HG03025 (cell line): ENCODE results near the gene MORN2.

Experiments used
- ATAC-seq: cut with Tn5 transposase; IDR thresholded peaks from one replicate; pipeline ENCODE4 v1.9.1; 2021; ENCODE audit warnings: mild to moderate bottlenecking, moderate library complexity; ENCODE audit not compliant: unreplicated experiment, low FRiP score

MORN2 gene

DNA sequence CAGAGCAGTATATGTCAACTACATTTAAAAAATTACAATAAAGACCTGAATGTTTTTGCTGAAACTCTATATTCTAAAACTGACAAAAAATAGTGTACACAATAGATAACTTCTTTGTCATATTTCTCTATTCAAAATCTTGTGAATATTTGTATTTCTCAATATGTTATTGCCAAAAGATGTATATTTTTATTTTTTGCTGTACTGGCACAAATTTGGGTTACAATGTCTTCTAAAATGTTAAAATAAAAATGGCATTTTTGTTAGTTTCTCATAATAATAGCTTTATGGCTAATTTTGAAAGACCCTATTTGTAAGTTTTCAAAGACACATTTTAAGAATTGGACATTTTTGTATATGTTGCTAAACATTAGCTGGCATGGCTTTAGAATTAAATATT lies 13.3 kb downstream of the MORN2 start:
- ATAC-seq = no peak

DNA sequence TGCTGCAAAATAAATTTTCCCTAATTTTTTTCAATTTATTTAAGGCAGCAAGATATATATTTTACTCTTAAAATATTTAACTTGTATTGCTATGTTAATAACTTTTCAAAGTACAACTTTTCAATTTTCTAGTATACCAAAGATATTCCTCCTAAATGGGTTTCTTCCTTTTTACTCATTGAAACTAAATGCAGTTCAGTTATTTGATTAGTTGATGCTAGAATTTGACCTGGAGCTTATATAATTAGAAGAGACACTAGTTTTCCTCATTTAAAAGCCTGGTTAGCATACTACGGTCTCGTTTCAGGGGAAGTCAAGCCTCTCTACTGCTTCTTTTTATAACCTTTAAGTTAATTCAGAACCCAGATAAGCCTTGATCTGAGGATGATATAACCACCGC lies 13.8 kb downstream of the MORN2 start, which contains the start of gene ARHGEF33:
TSS of gene ARHGEF33 (plus strand) at position 301 of the 400 bp plus-strand sequence. CDS start 29,573 bp downstream, outside the sequence.
- ATAC-seq = no peak

DNA sequence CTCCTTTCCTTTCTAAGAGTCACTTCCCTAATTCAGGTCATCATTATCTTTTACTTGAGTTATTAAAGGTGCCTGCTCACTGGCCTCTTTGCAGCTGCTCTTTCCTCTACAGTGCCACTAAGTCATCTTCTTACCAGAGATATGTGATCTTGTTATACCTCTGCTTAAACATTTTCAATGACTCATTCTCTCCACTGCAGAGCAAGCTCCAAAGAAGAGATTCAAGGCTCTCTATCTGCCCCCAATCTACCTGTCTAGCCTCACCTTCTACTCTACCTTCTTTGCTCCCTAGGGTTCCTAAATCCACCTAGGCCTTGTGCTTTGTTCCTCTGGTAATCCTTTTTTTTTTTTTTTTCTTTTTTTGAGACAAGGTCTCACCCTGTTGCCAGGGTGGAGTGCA lies 17.0 kb downstream of the MORN2 start:
- ATAC-seq = no peak

DNA sequence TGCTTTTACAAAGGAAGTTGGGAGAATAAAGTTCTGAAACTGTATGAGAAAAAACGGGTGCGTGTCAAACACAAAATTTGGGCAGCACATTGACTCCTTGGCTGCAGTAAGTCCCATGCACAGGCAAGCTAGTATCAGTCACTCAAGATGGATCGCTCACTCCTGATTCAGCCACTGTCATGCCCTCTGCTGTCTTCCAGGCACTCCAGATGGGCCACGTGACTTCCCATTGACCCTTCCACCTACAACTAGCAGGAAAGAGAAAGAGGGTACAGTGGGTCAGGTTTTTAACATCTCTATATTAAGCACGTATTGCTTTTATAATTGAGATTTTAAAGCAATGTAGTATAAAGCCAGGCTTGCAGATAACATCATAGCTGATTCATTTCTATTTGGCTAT lies 22.5 kb downstream of the MORN2 start:
- ATAC-seq = no peak

DNA sequence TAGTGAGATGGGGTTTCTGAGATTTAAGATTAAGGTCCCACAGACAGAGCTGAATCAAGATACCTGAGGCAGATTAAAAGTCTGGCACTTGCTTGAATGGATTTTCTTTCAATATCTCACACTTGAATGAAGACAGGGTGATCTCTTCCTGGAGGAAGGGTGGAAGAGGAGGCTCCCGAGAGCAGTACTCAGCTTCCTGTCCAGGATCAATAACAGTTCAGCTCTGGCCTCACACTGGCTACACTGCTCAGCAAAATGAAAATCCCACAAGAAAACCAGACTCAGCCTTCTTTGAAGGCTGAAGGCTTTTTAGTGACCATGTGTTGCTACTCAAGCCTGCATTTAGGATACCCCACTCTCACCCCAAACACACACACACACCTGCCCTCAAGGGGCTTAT lies 24.9 kb downstream of the MORN2 start:
- ATAC-seq = no peak

DNA sequence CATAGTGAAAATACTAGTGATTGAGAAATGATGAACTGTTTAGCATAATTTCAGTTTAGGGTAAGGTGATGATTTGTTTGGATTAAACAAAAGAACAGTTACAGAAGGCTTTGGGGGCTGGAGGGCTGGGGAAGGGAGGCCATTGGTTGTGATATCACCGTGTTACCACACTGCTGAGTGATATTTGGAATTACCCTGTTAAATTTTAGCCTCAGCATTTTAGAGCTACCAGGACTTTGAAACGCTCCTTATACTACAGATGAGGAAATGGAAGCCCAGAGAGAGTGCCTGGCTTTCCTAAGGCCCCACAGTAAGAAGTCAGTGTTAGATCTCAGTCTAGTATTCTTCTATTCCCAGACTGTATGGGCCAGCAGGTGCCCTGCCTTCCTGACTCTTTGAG lies 29.5 kb downstream of the MORN2 start:
- ATAC-seq = no peak

DNA sequence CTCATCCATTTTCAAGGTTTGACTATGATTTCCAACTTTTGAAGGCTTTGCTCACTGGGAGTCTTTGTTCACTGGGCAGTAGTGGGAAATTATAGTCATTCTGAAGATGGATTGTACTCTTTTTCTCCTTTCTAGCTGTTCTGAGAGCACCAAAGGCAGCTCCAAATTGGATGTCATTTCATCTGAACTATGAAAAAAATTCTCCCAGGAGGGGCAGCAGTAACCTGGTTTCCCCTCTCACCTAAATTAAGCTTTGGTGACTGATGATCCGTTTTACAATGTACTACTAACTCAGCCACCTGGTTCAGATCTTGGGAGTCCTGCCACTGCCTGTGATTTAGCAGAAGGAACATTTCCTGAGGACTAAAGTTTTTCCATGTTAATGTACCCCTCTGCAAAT lies 31.5 kb downstream of the MORN2 start:
- no peak for ATAC-seq

DNA sequence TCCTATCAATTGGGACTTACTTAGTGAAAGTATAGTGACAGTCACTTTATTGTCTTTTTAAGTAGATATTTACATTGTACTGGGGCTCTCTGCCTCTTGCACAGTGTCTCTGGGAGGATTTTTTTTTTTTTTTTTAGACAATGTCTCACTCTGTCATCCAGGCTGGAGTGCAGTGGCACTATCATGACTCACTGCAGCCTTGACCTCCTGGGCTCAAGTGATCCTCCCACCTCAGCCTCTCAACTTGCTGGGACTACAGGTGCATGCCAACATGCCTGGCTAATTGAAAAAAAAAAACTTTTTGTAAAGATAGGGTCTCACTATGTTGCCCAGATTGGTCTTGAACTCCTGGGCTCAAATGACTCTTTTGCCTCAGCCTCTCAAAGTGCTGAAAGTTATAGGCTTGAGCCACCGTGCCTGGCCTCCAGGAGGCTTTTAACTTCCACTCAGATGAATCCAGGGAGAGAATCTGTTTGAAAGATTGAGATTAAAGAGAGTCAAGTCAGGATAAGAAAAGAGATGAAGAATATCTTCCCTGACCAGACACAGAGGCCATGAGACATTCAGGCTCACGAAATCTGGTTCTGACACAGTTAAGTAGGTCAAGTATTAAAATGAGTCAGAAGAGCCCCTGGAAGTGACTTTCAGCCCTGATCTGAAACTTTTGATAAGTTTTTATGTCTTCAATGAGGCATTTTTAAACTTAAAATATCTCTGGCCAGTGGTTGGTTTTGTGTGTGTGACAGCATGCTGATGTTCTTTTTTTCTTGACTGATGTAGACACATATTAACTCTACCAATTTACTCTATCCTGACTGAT lies 32.2 kb downstream of the MORN2 start:
- no peak for ATAC-seq

DNA sequence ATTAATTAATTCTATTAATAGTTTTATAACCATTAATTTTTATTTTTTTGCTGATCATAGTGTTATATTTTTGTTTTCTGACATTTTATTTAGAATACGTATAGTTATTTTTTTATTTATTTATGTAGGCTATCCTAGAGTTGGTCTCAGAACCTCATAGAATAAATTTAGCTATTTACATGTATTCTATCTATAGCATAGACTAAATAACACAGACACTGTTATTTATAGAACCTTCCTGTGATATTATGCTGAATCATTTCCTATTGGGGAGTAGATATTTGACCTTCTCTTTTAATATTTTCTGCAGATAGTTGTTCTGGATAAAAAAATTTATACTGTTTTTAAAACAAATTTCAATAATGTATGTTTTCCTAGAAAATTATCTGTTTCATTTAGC lies 34.1 kb downstream of the MORN2 start:
- no peak for ATAC-seq

DNA sequence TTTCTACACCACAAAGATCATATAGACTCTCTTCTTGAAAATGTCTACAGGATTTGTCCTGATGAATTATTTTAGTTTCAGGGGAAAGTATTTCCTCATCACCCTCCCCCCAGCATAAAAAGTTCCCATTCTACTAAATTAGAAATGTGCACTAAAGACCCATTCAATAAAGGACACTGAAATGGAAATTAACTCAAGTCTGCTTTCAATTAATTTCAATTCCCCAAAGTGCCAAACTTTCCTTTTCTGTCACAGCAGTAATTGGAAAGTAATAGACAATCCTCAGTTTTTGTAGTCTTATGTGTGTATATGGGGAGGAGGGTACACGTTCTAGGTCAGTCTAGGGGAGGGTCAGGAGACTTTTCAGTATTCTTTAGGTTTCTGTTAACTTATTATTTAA lies 35.4 kb downstream of the MORN2 start:
- ATAC-seq = no peak

DNA sequence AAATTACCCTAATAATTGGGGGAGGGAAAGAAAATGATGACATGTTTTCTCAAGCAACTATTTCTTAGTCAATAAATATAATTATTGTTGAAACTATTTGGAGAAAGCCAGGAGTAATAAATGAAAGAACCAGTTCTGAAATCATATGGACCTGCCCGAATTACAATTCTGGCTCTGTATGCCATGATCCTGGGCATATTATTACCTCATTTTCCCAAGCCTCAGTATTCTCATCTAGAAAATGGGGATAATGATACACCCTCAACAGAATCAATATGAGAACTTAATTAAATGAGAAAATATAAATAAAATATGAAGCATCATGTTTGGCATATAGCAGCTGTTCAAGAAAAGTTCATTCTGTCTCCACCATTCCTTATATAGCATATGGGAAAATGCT lies 36.8 kb downstream of the MORN2 start:
- ATAC-seq = no peak

DNA sequence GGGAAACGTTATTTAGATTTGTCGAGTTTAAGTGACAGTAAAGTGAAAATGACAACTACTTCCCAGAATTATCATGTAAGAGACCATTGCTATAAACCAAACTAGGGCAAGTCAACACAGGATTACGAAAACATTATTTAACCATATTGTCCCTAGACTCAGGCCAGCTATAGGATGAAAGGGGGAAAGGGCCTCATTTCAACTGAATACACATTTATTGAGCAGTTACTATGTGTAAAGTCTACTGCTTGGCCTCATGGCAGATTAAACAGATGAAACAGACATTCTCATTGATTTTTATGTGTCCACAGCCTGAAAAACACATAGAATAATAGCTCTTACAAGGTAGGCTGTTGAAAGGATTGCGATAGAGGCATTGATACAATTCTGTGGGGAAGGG lies 46.6 kb downstream of the MORN2 start:
- no peak for ATAC-seq

DNA sequence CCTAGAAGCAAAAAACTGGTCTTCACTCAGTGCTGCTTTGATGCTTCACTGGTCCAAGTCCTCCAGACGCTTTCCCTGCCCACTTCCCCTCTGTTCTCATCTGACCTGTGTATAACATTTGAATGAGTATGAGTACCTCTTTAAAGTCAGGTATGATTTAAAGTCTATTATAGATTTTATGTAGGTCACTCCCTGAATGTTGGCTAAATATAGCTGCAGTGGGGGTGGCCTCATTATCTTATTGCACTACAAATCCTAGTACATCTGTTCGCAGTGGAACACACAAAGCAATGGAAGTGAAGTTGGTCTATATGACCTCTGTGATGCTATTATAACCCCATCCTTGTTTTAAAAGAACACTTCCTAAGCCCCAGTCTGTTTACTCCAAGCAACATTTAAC lies 47.1 kb downstream of the MORN2 start:
- no peak for ATAC-seq

DNA sequence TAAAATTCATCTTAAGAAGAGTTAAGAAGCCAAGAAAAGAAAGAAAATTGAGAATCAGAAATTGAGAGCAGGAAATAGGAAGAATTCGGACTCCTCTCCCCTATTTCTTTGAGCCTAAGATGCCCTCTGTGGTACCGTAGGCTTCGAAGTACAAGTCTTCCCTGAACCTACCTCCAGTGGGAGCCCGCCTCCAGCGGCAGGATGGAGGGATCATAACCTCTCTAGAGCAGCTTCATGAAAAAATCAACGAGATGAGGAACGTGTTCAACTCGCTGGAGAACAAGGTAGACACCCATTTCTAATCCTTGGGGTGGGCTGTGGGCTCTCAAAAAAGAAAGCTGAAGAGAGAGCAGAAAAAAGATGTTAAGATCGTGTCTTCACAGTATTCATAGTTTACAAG lies 50.2 kb downstream of the MORN2 start:
- ATAC-seq = no peak

DNA sequence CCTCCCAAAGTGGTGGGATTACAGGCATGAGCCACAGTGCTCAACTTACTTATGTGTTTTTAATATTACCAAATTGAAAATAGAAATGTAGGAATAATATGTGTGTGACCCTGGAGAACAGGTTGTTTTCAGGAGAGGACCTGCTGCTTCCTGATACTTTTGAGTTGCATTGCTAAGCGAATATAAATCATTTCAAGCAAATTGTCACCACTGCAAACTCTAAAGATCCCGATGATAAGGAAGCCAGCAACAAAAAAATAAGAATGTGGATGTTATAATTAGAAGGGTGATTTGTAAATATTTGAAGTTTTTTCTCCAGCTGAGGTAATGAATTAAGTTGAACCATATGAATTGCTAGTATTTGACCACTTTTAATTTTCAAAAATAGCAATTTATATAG lies 54.8 kb downstream of the MORN2 start:
- no peak for ATAC-seq
